Measurements from ENCODE around the gene SLFN12. TPM values are rescaled to one million over a fixed set of nuclear protein-coding genes. Genes with fewer than 3 reads are reported as not detected.

Gene SLFN12
- total RNA-seq, 1 experiment from 2014 or later = 13.9 TPM

Other genes starting within 250 kb of the SLFN12 start
- not detected in 2 replicates for gene SLC35G3, start 238.1 kb downstream of the SLFN12 start, total RNA-seq (2014; rRNA removed; shearing (Covaris generic))
- 9.7 and 12.0 TPM in 2 replicates for gene SLFN5, start 189.4 kb downstream of the SLFN12 start, total RNA-seq (2014; rRNA removed; shearing (Covaris generic))
- 32.7 and 41.2 TPM in 2 replicates for gene SLFN11, start 58.9 kb downstream of the SLFN12 start, total RNA-seq (2014; rRNA removed; shearing (Covaris generic))
- 0.84 and 1.2 TPM in 2 replicates for gene SLFN13, start 16.3 kb upstream of the SLFN12 start, total RNA-seq (2014; rRNA removed; shearing (Covaris generic))
- 0.20 TPM in 1 of 2 replicates, not detected in the other for gene SLFN12L, start 105.2 kb upstream of the SLFN12 start, total RNA-seq (2014; rRNA removed; shearing (Covaris generic))
- not detected in 2 replicates for gene SLFN14, start 128.3 kb upstream of the SLFN12 start, total RNA-seq (2014; rRNA removed; shearing (Covaris generic))
- gene PEX12, start 146.1 kb upstream of the SLFN12 start, total RNA-seq (2014; rRNA removed; shearing (Covaris generic)) = 7.7 and 9.3 TPM in 2 replicates
- 47.2 and 64.0 TPM in 2 replicates for gene AP2B1, start 154.8 kb upstream of the SLFN12 start, total RNA-seq (2014; rRNA removed; shearing (Covaris generic))